Measurements from ENCODE around the gene NYNRIN.
A peak's percentile ranks its signal among the peaks of the same experiment; 100 is the strongest.

Gene NYNRIN

GRCh38 chr14:24390701-24391468 is 7.9 kb upstream of the NYNRIN start:
- no peak for DNase-seq

- no peak for DNase-seq
These were observed 6.3 kb upstream of the NYNRIN start for GRCh38 chr14:24392325-24393091.

- DNase-seq: no peak
These were observed 4.5 kb upstream of the NYNRIN start for GRCh38 chr14:24394275-24394674.

GRCh38 chr14:24395609-24396582 is 2.9 kb upstream of the NYNRIN start:
- no peak for DNase-seq

- DNase-seq: no peak
These were observed 1.0 kb upstream of the NYNRIN start for GRCh38 chr14:24397639-24398292.

- no peak for DNase-seq
These were observed 530 bp upstream of the NYNRIN start for GRCh38 chr14:24398293-24398652.

GRCh38 chr14:24399447-24399822 is 632 bp downstream of the NYNRIN start:
- no peak for DNase-seq

GRCh38 chr14:24399999-24400718 is 1.4 kb downstream of the NYNRIN start:
- DNase-seq: no peak

- no peak for DNase-seq
These were observed 3.3 kb downstream of the NYNRIN start for GRCh38 chr14:24401810-24402702.

GRCh38 chr14:24403294-24403998 is 4.6 kb downstream of the NYNRIN start:
- DNase-seq: no peak

- DNase-seq: no peak
These were observed 6.0 kb downstream of the NYNRIN start for GRCh38 chr14:24404814-24405213.

GRCh38 chr14:24406416-24406815 is 7.6 kb downstream of the NYNRIN start:
- no peak for DNase-seq

GRCh38 chr14:24407608-24408325 is 9.0 kb downstream of the NYNRIN start:
- no peak for DNase-seq

- peak in 3 of 56 donors; percentile 20 to 30 (median 27) for DNase-seq
These were observed 10.0 kb downstream of the NYNRIN start for GRCh38 chr14:24408764-24409163.

- no peak for DNase-seq
These were observed 10.4 kb downstream of the NYNRIN start for GRCh38 chr14:24409192-24409591.

- DNase-seq: no peak
These were observed 11.2 kb downstream of the NYNRIN start for GRCh38 chr14:24409956-24410355.

- peak in 1 of 56 donors; percentile 17 for DNase-seq
These were observed 12.9 kb downstream of the NYNRIN start for GRCh38 chr14:24411443-24412389.
